KOPT-K1 (cell line): Measurements from ENCODE around the gene TBC1D14.
A peak's percentile ranks its signal among the peaks of the same experiment; 100 is the strongest.

ENCODE experiments used
- H3K27ac ChIP-seq: fragments of 200-600 bp; sonication (generic); 2 replicates; pipeline ENCODE4 v1.5.1; 2016; ENCODE audit warnings: antibody characterized with exemption, mild to moderate bottlenecking, low read depth, low read length; ENCODE audit not compliant: poor library complexity, severe bottlenecking
- H3K36me3 ChIP-seq: fragments of 200-600 bp; sonication (generic); 2 replicates; pipeline ENCODE4 v1.5.1; 2017; ENCODE audit warnings: antibody characterized with exemption, mild to moderate bottlenecking, low read length, moderate library complexity; ENCODE audit not compliant: insufficient read depth
- H3K9me3 ChIP-seq: fragments of 200-600 bp; sonication (generic); 2 replicates; pipeline ENCODE4 v1.5.1; 2017; ENCODE audit warnings: antibody characterized with exemption, low read length, mild to moderate bottlenecking; ENCODE audit not compliant: insufficient read depth, poor library complexity, severe bottlenecking

Gene TBC1D14

GRCh38 chr4:6991249-6991648 is 81.6 kb downstream of the TBC1D14 start:
- Histone ChIP-seq H3K9me3 (no peaks in the 10 kb centered on the region), H3K36me3 (peaks cover 49% of the 10 kb centered on the region), H3K27ac (peak overlapping the region; percentile 13)

- H3K36me3 ChIP-seq: peaks cover 57% of the 10 kb centered on the region
- H3K27ac ChIP-seq: peak overlapping the region; percentile 13
- H3K9me3 ChIP-seq: no peaks in the 10 kb centered on the region
Observed at GRCh38 chr4:6991771-6992557, 82.3 kb downstream of the TBC1D14 start.

- no peak overlapping the region for H3K27ac ChIP-seq
- H3K36me3 ChIP-seq: peaks cover 66% of the 10 kb centered on the region
- H3K9me3 ChIP-seq: no peaks in the 10 kb centered on the region
Observed at GRCh38 chr4:6992728-6993677, 83.4 kb downstream of the TBC1D14 start.

GRCh38 chr4:6996481-6996880 is 86.9 kb downstream of the TBC1D14 start:
- peaks cover 94% of the 10 kb centered on the region for H3K36me3 ChIP-seq
- no peaks in the 10 kb centered on the region for H3K9me3 ChIP-seq
- H3K27ac ChIP-seq: no peak overlapping the region

DNA sequence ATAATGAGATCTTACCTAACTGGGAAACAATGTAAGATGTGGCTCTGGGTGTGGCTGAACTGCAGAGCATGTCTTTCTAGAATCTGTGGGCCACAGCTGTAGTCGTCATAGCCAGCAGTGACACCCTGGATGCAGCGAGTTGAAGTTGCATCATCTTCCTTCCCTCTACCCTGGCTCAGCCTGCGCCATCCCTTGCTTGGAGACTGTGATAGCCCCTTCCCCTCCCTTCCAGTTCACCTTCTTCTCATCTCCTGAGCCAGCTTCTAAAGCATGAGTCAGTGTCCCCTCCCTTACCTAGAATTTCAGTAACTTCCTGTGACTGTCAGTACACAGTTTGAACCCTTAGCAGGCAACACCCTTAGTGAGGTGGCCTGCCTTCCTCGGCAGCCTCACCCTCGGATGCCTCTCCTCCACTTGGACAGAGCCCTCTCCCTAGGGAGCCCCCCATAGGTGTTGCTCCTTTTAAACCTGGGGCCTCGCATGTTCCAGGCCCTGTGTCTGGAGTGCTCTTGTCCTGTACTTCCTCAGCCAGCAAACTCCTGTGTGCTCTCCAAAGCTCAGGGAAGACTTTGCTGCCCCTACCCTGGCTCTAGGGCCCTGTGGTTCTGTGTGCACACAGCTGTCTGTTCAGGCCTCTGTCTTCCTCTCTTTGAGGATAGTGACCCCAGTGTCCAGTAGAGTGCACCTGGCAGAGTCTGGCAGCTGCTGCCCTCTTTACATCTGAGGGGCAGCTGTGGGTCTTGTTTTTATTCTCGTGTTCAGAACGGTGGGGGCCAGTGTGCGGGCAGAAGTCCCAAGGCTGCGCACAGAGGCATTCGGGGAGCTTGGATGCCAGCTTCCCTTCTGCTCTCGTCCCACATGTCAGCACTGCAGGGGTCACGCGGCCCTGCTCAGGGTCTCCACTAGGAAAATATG is 89.8 kb downstream of the TBC1D14 start:
- H3K27ac ChIP-seq: no peak overlapping the region
- no peaks in the 10 kb centered on the region for H3K9me3 ChIP-seq
- H3K36me3 ChIP-seq: peaks cover 95% of the 10 kb centered on the region

DNA sequence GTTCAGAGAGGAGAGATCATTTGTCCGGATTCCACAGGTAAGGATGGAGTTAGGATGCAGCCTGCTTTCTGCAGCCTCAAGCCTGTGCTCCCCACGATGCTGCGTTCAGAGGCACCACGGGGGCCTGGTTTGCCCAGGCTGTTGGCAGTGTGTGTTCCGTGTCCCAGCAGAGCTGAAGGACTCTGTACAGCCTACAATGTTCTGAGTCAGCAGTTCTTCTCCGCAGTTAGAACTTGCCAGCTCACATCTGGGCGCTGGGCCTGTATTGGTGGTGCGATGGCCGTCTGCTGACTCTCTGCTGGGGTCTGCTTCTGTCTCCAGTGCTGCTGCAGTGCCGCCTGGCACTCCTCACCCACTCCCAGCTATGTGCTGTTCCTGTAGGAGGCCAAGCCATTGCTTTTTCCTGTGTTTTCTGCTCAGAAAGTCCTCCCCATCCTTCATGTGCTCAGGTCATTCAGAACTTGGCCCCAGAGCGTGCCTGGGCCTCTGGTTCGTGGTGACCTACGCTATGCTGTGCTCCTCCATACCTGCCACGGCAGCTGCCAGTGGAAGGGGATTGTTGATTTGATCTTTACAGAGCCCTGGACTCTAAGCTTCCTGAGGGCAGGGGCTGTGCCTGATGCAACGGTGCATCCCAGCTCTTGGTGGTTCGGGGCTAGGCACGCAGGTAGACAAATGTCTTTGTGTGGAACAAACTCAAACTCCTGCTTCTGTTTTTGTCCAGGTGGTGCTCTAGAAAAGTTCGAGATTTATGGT is 91.0 kb downstream of the TBC1D14 start:
- Histone ChIP-seq H3K9me3 (no peaks in the 10 kb centered on the region), H3K27ac (no peak overlapping the region), H3K36me3 (peaks cover 96% of the 10 kb centered on the region)

DNA sequence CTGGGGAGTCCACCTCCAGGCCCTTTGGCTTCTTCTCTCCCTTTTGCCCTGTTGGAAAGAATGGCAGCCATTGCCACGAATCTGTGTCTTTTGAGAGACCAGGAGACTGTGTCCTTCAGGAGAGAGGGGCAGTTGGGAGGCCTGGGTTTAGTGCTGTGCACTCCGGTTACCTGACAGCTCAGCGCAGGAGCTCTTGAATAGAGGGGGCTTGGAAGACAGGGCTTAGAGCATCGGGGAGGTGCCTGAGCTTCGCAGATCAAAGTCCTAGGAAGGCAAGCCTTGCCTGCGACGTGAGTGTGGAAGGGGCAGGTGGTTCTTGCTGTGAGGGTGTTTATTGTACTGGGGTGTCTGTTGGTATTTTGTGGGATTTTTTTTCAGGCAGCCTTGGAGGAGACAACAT is 91.6 kb downstream of the TBC1D14 start:
- Histone ChIP-seq H3K36me3 (peaks cover 98% of the 10 kb centered on the region), H3K27ac (no peak overlapping the region), H3K9me3 (no peaks in the 10 kb centered on the region)

DNA sequence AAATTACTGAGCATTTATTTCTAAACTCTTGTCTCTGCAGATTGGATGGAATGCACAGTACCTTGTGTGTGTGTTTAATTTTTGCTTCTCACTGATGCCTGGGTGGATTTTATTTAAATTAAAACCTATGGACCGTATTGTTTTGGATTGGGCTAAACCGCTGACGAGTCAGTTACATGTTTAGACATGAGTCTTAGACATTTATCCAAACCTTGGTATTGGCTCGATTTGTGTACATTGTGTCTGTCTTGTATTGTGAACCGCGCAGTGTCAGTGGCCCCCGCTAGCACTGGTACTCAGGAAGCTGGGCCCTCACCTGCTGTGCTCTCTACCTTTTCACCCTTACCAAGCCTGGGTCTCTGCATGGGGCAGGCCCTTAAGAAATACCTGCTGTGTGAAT is 92.7 kb downstream of the TBC1D14 start:
- H3K36me3 ChIP-seq: peaks cover 99% of the 10 kb centered on the region
- no peaks in the 10 kb centered on the region for H3K9me3 ChIP-seq
- H3K27ac ChIP-seq: no peak overlapping the region

DNA sequence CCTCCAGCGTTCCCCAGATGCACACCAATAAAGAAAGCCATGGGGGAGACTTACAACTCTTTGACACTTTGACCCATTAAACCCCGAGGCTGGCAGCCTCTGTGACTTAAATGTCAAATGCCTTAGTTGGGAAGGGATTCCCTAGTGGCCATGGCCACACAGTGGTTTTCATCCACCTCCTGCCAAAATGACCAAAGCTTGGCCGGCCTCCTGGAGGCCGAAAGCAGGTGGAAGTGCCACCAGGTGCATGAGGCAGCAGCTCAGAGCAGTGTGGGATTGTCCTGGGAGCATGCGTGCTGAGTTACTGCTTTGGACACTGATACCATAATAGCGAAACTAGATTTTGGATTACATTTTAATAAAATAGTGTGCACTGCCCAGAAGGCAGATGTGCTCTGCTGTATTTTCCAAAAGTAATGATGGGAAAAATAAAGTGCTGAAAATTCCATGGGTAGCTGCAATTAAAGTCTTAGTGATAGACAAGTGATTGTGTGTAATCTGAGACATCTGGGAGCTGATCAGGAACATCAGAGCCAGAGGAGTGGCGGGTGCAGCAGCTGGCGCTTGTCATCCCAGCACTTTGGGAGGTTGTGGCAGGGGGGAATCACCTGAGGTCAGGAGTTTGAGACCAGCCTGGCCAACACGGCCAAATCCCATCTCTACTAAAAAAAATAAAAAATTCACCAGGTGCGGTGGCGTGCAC is 93.7 kb downstream of the TBC1D14 start:
- Histone ChIP-seq H3K9me3 (no peaks in the 10 kb centered on the region), H3K36me3 (peaks cover 99% of the 10 kb centered on the region), H3K27ac (no peak overlapping the region)

DNA sequence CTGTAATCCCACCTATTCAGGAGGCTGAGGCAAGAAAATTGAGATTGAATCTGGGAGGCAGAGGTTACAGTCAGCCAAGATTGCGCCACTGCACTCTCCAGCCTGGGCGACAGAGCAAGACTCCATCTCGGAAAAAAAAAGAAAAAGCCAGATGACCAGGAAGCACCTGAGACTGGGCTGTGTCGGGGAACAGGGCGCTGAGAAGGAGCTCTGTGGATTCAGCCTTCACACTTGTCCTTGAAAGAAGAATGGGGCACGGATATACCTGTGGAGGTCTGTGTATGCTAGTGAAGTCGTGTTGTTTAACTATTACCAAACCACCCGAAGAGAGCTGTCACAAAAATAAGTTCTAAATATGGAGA is 94.2 kb downstream of the TBC1D14 start:
- Histone ChIP-seq H3K36me3 (peaks cover 99% of the 10 kb centered on the region), H3K27ac (no peak overlapping the region)

GRCh38 chr4:7004331-7004730 is 94.7 kb downstream of the TBC1D14 start:
- no peaks in the 10 kb centered on the region for H3K9me3 ChIP-seq
- H3K36me3 ChIP-seq: peaks cover 99% of the 10 kb centered on the region
- no peak overlapping the region for H3K27ac ChIP-seq

More for the DNA sequence above, 94.2 kb downstream of the TBC1D14 start:
- H3K9me3 ChIP-seq: no peaks in the 10 kb centered on the region

- no peaks in the 10 kb centered on the region for H3K9me3 ChIP-seq
- H3K36me3 ChIP-seq: peaks cover 99% of the 10 kb centered on the region
- no peak overlapping the region for H3K27ac ChIP-seq
Observed at GRCh38 chr4:7005571-7005970, 95.9 kb downstream of the TBC1D14 start.

GRCh38 chr4:7006411-7006810 is 96.8 kb downstream of the TBC1D14 start:
- no peaks in the 10 kb centered on the region for H3K9me3 ChIP-seq
- H3K27ac ChIP-seq: no peak overlapping the region
- peaks cover 99% of the 10 kb centered on the region for H3K36me3 ChIP-seq
